ENCODE results near the gene PDXK.

GRCh38 chr21:43708745-43709381 lies 10.1 kb upstream of the PDXK start:
- no peak for TF ChIP-seq CTCF (IDR thresholded peaks at IDR 0.05)
- TF ChIP-seq POLR2A (IDR thresholded peaks at IDR 0.05): no peak
- no peak for TF ChIP-seq EP300 (IDR thresholded peaks at IDR 0.05)

Measured in tibial nerve (tissue), 4 donors.